Loucy (cell line): ENCODE measurements around the gene PIP4K2C.

Experiments
- H2AFZ ChIP-seq: fragments of 200-600 bp; sonication (generic); 2 replicates; pipeline ENCODE4 v1.6.0; 2016; ENCODE audit warnings: antibody characterized with exemption, mild to moderate bottlenecking, low read length, moderate library complexity
- H3F3A ChIP-seq: fragments of 200-600 bp; 2 replicates; pipeline ENCODE4 v1.6.0; 2016; ENCODE audit warnings: antibody characterized with exemption, low read depth, mild to moderate bottlenecking
- H3K27me3 ChIP-seq: fragments of 200-600 bp; sonication (generic); 2 replicates; pipeline ENCODE4 v1.6.1; 2014; ENCODE audit warnings: low read length, mild to moderate bottlenecking; ENCODE audit not compliant: insufficient read depth, poor library complexity, severe bottlenecking
- H3K36me3 ChIP-seq: fragments of 200-600 bp; sonication (generic); 2 replicates; pipeline ENCODE4 v1.6.1; 2016; ENCODE audit warnings: low read length; ENCODE audit not compliant: insufficient read depth
- H3K4me1 ChIP-seq: fragments of 200-600 bp; sonication (generic); 2 replicates; pipeline ENCODE4 v1.5.1; 2014; ENCODE audit warnings: low read length, mild to moderate bottlenecking; ENCODE audit not compliant: insufficient read depth, poor library complexity, severe bottlenecking
- H3K4me2 ChIP-seq: fragments of 200-600 bp; sonication (generic); 2 replicates; pipeline ENCODE4 v1.6.0; 2014; ENCODE audit warnings: antibody characterized with exemption, low read length, low read depth, mild to moderate bottlenecking; ENCODE audit not compliant: poor library complexity, severe bottlenecking
- H3K4me3 ChIP-seq: fragments of 200-600 bp; sonication (generic); 2 replicates; pipeline ENCODE4 v1.5.1; 2014; ENCODE audit warnings: low read length, mild to moderate bottlenecking, mixed read lengths; ENCODE audit not compliant: poor library complexity, severe bottlenecking
- H3K79me2 ChIP-seq: fragments of 200-600 bp; sonication (generic); 2 replicates; pipeline ENCODE4 v1.6.1; 2014; ENCODE audit warnings: low read length; ENCODE audit not compliant: insufficient read depth
- H3K9ac ChIP-seq: fragments of 200-600 bp; sonication (generic); 2 replicates; pipeline ENCODE4 v1.6.0; 2014; ENCODE audit warnings: mild to moderate bottlenecking, low read depth, low read length, moderate library complexity; ENCODE audit not compliant: poor library complexity, severe bottlenecking
- H3K9me2 ChIP-seq: fragments of 200-600 bp; sonication (generic); replicated peaks from 2 replicates; pipeline ENCODE4 v1.6.1; 2016; ENCODE audit warnings: low read depth, low read length, mixed read lengths
- H3K9me3 ChIP-seq: fragments of 200-600 bp; sonication (generic); 2 replicates; pipeline ENCODE4 v1.6.1; 2014; ENCODE audit warnings: mild to moderate bottlenecking, antibody characterized with exemption, low read length, low read depth; ENCODE audit not compliant: insufficient read depth
- H4K20me1 ChIP-seq: fragments of 200-600 bp; sonication (generic); 2 replicates; pipeline ENCODE4 v1.6.0; 2014; ENCODE audit warnings: antibody characterized with exemption, low read length, mild to moderate bottlenecking; ENCODE audit not compliant: insufficient read depth, poor library complexity, severe bottlenecking
- CTCF ChIP-seq: fragments of 200-600 bp; sonication (generic); conservative IDR thresholded peaks from 2 replicates; pipeline ENCODE4 v1.5.1; 2014; ENCODE audit warnings: mild to moderate bottlenecking, antibody characterized with exemption, low read length
- EZH2phosphoT487 ChIP-seq: fragments of 200-600 bp; IDR thresholded peaks from 2 replicates; pipeline ENCODE4 v1.6.1; 2018; ENCODE audit warnings: antibody characterized with exemption, mild to moderate bottlenecking, moderate library complexity, borderline replicate concordance

PIP4K2C gene

GRCh38 chr12:57554453-57554852, 36.5 kb upstream of the PIP4K2C start:
- no peaks in the 10 kb centered on the region for H4K20me1 ChIP-seq
- TF ChIP-seq CTCF (no peak), EZH2phosphoT487 (no peak)
- no peak overlapping the region for H3K4me2 ChIP-seq
- H3K4me3 ChIP-seq = no peak overlapping the region
- no peaks in the 10 kb centered on the region for H3K36me3 ChIP-seq
- no peaks in the 10 kb centered on the region for H3K79me2 ChIP-seq
- H3K9me2 ChIP-seq = no peaks in the 10 kb centered on the region
- no peaks in the 10 kb centered on the region for H3F3A ChIP-seq
- no peaks in the 10 kb centered on the region for H3K27me3 ChIP-seq
- no peaks in the 10 kb centered on the region for H3K9me3 ChIP-seq
- no peak overlapping the region for H3K9ac ChIP-seq
- H3K4me1 ChIP-seq = no peaks in the 10 kb centered on the region
- H2AFZ ChIP-seq = no peak overlapping the region

- Histone ChIP-seq H2AFZ (no peak overlapping the region), H3K9ac (no peak overlapping the region), H4K20me1 (no peaks in the 10 kb centered on the region), H3K4me2 (no peak overlapping the region), H3K27me3 (no peaks in the 10 kb centered on the region), H3K79me2 (no peaks in the 10 kb centered on the region), H3K4me1 (no peaks in the 10 kb centered on the region), H3K9me2 (no peaks in the 10 kb centered on the region), H3F3A (no peaks in the 10 kb centered on the region), H3K9me3 (no peaks in the 10 kb centered on the region), H3K36me3 (no peaks in the 10 kb centered on the region), H3K4me3 (no peak overlapping the region)
- TF ChIP-seq CTCF = no peak
- TF ChIP-seq EZH2phosphoT487 = no peak
Measured at GRCh38 chr12:57554897-57555296, 36.1 kb upstream of the PIP4K2C start.

- no peaks in the 10 kb centered on the region for H3K36me3 ChIP-seq
- H3K4me1 ChIP-seq = no peaks in the 10 kb centered on the region
- no peaks in the 10 kb centered on the region for H3K79me2 ChIP-seq
- H3K27me3 ChIP-seq = no peaks in the 10 kb centered on the region
- H3K4me2 ChIP-seq = no peak overlapping the region
- H3K4me3 ChIP-seq = no peak overlapping the region
- H3F3A ChIP-seq = no peaks in the 10 kb centered on the region
- no peak overlapping the region for H2AFZ ChIP-seq
- no peaks in the 10 kb centered on the region for H3K9me2 ChIP-seq
- TF ChIP-seq EZH2phosphoT487 = no peak
- TF ChIP-seq CTCF = no peak
- no peaks in the 10 kb centered on the region for H3K9me3 ChIP-seq
- H3K9ac ChIP-seq = no peak overlapping the region
- H4K20me1 ChIP-seq = no peaks in the 10 kb centered on the region
Measured at GRCh38 chr12:57558864-57559263, 32.1 kb upstream of the PIP4K2C start.
